ENCODE results near the gene TAF1B.

DNA sequence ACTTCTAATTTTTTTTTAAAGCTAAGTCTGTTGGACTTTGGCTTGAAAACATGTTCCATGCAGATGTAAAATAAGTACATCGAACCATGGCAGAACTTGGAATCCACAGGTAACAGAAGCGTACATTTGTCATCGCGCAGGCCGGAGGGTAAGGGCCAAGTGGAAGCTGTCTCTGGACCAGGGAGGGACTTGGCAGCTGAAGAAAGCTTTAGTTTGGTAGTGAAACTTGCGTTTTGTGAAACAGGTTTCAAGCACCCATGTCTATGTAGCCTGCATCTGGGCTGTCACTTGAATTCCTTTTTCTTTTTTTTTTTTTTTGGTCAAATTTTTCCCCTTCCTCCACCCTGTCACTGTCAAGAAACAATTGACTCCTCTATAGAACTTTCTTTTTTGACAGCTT is 128.6 kb downstream of the TAF1B start:
- TF ChIP-seq, protein P1, sequence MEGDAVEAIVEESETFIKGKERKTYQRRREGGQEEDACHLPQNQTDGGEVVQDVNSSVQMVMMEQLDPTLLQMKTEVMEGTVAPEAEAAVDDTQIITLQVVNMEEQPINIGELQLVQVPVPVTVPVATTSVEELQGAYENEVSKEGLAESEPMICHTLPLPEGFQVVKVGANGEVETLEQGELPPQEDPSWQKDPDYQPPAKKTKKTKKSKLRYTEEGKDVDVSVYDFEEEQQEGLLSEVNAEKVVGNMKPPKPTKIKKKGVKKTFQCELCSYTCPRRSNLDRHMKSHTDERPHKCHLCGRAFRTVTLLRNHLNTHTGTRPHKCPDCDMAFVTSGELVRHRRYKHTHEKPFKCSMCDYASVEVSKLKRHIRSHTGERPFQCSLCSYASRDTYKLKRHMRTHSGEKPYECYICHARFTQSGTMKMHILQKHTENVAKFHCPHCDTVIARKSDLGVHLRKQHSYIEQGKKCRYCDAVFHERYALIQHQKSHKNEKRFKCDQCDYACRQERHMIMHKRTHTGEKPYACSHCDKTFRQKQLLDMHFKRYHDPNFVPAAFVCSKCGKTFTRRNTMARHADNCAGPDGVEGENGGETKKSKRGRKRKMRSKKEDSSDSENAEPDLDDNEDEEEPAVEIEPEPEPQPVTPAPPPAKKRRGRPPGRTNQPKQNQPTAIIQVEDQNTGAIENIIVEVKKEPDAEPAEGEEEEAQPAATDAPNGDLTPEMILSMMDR (IDR thresholded peaks at IDR 0.05), result no peak
- no peak for TF ChIP-seq EZH2phosphoT487 (IDR thresholded peaks at IDR 0.05)

Data from neural progenitor cell (in vitro differentiated cells).